Non-pigmented ciliary epithelial cell (primary cell): ENCODE data around the gene NDUFS6.

Experiments used
- DNase-seq: peaks from one replicate; pipeline ENCODE4 v3.0.0-alpha.2; 2010; ENCODE audit warnings: low read depth

NDUFS6 gene

DNA sequence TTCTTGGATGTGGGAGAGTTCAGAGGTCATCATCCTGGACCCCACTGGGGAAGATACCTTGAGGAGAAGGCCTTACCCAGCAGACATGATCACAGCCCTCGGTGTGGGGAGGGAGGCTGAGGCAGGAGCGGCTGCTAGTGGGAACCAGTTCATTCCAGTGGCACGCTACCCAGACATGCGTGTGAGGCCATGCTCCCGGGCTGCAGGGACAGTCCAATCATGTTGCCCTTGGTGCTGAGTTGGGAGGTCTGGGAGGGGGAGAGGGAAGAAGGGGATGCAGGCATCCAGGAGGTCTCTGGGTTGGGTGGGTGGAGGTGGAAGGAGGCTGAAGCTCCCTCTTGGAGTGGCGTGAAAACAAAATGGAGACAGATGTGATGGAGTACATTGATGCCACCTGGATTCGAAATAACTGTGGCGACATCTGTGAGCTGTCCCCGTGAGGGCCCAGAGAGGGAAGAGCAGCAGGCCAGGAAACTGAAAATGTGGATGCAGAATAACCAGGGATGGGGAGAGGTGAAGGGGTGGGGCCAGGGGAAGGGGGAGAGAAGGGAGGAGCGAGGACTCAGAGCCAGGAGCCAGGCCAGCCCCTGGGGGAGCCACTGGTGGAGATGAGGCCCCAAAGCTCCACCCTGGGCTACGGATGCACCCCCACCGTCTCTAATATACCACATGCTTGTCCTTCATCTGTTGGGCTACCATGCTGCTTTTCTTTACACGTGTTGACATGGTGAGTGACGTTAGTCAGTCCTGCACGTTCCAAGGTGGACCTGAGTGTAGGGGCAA is 16.2 kb downstream of the NDUFS6 start:
- DNase-seq: no peak

DNA sequence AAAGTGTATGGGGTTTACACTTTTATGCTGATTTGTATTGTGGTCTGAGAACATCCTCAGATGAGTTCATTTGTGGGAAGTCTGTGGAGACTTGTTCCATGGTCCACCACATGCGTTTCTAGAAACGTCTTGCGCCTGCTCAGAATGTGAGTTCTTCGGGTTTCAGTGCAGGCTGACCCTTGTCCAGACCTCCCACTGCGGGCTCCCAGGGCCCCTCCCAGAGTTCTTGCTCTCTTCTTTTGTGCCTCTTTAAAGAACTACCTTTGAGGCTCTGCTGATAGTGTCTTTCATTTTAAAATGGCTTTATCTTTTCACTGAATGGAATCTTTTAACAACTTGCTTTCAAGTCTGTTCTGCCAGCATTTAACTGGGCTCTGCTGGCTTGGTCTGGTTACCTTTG is 17.6 kb downstream of the NDUFS6 start:
- no peak for DNase-seq

DNA sequence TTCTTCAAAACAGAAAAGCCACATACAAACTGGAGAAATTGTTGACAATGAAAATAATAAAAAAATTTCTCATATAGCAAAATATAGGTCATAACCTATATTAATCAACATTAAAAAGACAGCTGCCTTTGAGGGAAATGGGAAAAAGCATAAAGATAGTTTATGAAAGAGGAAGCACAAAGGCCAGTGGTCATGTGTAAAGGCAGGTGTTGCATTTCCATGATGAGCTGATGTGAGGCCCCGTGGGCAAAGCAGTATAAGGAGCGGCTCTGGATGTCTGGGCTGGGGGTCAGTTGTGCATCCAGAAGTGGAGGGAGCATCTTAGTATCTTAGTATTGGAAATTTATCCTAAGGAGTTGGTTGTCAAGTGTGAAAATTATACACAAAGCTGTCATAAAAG is 18.3 kb downstream of the NDUFS6 start:
- no peak for DNase-seq

DNA sequence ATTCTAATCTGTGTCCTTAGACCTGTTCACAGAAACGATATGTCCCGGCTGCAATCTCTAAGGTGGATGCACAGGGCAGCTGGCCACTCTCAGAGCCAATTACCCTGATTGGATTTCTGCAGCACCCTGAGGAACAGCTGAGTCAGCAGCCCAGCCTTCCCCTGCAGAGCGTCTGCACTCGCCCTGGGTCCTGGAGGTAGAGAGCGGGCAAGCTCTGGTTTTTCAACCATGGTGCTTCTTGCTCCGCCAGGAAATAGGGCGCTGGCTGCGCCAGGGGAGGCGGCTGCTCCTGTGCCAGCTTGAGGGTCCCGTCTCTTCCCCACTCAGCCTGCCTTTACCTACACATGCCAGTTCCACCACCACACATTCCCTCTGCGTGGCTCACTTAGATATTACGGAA is 19.2 kb downstream of the NDUFS6 start:
- no peak for DNase-seq

DNA sequence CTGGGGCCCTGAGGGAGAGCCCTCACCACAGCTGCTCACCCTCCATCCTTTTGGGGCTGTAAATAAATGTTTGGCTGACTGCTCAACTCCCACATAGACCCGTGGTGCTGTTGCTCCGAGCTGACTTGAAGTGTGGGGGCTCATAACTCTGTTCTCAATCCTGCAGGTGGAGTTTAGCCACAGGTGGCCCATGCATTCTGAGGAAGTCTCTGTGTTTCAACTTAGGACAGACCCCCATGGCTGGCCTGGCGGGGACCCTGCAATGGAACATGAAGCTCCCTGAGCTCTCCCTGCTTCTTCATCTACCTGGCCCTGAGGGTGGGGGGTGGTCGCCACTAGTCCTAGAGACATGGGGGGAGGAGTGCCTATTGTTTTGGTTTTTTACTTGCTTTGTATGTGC is 19.7 kb downstream of the NDUFS6 start:
- no peak for DNase-seq

DNA sequence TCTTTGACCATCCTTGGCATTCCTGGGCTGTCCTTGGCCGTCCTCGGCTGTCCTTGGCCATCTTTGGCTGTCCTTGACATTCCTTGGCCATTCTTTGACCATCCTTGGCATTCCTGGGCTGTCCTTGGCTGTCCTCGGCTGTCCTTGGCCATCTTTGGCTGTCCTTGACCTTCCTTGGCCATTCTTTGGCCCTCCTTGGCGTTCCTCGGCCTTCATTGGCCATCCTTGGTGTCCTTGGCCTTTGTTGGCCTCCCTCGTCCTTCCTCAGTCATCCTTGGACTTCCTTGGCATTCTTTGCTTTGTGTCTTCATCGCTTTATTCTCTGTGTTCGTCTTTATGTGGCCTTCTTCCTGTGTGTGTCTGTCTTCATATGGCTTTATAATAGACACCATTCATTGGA is 20.7 kb downstream of the NDUFS6 start:
- DNase-seq: no peak

DNA sequence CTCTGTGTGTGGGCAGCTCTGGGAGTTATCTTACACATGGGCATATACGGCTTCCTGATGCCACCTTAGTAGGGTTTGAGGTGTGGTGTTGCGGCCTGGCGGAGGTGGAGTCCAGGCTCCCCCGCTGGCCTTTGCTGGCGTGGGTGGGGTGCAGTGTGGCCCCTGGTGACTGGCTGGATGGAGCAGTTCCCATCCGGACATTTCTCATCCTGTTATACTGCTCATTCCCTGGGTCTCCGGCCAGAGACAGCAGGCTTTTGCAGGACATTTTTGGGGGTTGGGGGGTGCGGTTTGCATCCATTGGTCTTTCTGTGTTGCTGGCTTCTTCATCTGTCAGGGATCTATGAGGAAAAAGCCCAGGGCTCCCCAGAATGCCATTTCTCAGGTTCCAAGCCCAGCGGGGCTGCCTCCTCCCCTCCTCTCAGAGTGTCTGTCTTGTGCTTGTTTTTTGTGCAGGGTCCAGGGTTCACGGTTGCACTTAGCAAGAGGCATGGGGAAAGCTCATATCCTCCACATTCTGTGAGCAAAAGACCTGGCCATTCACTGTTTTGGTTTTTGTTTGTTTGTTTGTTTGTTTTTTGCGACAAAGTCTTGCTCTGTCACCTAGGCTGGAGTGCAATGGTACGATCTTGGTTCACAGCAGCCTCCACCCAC is 22.3 kb downstream of the NDUFS6 start:
- no peak for DNase-seq

DNA sequence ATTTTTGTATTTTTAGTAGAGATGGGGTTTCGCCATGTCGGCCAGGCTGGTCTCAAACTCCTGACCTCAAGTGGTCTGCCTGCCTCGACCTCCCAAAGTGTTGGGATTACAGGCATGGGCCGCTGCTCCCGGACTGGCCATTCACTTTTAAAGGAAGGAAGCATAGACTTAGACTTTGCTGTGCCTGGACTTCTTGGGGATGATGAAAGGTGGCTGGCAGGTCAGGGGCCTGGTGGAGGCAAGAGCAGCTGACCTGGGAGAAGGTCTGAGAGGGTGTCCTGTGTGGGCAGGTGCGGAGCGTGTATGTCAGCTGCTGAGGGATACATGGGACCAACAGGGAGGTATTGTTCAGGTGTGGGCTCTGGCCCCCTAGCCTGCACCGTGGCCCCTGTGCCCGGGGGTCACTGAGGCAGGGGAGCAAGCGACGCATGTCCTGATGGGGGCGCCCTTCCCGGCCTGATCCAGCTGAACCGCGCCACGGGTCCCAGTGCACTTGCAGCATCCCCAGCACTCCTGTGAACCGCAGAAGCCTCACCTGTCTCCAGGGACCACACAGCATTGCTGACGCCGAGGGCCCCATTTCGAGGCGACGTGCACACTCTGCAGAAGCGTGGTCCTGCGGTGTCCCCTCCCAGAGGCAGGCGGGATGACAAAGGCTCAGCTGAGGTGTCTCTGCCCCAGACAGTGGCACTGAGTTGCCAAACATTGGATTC is 23.1 kb downstream of the NDUFS6 start:
- no peak for DNase-seq

DNA sequence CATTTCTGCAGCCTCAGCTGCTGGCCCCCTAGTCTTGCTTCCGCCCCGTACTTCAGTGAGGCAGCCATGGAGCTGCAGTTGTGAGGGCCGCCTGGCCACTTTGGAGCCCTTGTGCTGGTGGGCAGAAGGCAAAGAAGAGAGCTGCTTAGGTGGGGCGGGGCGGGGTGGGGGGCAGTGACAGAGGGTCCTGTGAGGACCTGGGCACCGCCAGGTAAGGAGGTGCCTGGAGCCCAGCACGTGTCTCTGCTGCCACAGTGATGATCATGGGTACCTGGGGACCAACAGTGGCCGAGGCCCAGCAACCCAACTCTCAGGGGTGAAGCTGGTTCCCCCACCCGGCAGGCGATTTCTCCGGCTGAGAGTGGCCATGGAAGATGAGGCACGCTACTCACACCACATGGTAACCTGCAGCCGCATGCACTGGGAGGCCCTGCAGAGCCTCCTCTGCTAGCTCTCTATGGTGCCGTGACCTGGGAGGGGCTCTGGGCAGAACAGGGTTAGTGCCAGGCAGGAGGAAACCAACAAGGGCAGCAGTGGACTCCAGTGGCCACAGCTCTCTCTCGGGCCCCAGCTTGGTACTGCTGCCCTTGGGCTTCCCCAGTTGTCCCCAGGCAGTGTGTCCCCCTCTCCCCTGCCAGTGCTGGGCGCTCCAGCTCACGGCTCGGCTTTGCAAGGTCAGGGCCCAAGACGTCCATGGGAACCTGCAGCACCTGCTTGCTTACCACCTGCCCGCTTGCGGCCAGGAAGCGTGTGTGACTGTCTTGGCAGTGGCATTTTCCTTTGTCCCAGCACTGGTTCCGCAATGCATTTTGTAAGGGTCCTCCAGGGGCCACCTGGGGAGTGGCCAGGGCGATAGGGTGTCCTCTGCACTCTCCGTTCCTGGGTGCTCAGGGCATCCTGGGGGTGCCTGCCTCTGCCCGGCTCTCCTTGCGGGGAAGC is 24.0 kb downstream of the NDUFS6 start:
- DNase-seq: no peak

DNA sequence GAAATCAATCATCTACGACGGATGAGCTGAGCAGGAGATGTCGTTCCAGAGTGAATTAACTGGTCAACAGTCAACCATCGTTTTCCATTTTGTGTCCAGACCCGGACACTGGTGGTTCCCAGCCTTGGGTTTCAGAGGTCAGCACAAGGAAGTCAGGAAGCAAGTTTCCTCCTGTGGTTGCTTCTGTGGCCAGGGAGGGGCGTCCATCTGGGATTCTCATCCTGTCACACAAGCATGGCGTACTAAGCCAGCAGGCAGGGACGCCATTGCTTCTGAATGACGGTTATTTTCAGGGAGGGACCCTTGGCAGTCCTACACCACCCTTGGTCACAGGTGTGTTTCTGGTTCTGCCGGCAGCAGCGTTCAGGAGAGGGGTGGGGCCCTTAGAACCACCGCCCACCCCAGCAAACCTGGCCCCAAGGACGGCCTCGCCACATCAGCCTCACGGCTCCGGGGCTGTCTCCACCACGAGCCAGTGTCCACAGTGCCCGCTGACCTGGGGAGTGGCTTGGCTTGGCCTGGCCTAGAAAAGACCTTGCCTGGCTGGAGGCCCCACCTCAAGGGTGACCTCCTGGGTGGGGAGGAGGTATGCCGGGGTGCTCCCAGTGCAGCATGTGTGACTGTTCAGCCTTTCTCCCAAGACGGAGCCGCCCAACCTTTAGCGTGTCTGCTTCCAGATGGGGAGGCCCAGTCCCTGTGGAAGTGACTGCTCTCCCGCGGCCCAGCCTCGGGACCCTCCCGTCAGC is 25.2 kb downstream of the NDUFS6 start:
- no peak for DNase-seq

DNA sequence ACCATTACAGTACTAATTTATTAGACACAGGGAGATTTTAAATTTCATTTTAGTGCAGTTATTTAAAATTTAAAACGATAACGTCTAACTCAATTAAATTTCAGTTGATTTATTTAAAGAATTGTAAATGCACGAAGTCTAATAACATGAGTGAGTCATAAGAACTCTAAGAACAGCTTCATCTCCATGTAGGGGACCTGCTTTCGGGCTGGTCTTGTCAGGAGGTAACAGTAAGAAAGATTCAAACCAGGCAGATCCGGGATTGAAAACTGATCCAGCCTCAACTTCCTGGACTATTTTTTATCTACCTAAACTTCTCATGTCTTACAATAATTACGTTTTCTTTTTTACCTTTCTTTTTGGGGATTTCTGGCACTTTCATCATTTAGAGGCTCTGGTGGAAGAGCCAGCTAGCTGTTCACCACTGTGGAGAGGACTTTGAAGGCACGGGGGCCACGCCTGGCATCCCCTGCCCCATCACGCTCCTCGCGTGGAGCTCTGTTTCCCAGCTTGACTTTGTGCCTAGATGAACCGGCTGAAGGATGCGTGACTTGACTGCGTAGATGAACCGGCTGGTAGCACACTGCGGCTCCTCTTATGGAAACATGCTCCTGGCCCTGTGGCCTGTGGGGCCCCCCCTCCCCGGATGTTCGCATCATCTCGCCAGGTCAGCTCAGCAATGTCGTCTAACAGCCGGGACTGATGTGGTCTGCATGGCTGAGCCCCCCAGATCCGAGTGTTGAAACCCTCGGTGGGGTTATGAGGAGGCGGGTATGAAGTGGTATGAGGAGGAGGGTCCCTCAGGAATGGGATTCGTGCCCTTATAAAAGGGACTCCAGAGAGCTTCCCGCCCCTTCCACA is 26.0 kb downstream of the NDUFS6 start:
- DNase-seq: no peak

DNA sequence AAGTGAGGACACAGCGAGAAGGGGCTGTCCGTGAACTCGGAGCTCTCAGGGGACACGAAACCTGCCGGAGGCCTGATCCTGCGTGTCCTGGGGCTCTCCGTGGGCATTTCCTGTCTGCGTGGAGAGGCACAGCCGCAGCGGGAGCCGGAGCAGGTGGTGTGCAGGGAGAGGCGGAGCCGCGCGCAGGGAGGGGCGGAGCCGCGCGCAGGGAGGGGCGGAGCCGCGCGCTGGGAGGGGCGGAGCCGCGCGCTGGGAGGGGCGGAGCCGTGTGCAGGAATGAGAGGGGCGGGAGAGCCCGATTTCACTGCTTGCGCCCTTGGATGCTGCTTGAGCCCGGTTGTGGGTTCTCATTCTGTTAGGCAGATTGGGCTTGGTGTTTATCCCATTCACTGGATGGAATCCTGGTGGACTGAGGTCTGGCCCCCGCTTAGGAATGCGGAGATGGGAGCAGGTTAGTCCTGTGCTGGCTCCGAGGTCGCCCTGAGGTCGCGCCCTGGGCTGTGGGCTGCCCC is 26.7 kb downstream of the NDUFS6 start:
- no peak for DNase-seq

DNA sequence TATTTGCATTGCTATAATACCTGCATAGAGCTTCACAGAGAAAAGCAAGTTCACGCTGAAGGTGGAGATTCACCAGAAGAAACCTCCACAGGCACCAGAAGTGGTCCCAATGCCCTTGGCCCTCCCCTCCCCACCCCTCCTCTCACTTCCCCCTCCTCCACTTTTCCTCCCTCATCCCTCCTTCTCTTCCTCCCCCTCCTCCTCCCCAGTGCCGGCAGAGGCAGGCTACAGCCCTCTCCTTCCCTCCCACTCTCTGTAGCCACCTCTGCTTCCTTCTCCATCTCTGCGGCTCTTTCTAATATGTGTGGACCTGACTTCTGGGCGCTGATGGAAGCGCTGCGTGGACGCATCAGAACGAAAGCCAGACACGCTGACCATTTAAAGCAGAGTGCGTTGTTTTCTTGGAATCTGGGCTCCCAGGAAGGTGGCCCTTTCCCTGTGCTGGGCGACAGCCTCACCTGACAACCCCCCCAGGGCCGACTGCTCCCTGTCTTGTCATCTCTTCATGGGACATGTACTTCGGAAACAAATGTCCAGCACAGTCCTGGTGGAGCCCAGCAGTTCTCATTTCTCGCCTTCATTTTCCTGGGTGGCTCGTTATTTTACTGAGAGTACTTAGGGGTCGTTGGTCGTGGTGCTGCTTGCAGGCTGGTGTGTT is 29.5 kb downstream of the NDUFS6 start:
- DNase-seq: no peak

DNA sequence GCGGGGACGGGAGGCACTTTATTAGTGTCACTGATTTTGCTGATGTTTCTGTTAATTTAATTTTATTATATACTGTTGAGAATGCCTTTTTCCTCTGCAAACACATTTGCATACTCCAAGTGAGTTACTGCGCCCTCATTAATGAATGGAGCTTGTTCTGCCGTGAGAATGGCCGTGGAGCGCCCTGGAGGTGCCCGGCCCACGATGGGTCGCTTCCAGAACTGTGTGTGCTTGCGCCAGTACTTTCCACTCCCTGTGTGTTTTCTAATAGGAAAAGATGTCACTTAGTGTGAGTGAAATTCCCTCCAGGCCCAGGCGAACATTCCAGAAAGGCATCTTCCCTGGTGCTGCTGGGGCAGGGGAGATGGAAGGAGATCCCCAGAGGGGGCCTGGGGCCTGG is 30.1 kb downstream of the NDUFS6 start:
- no peak for DNase-seq

DNA sequence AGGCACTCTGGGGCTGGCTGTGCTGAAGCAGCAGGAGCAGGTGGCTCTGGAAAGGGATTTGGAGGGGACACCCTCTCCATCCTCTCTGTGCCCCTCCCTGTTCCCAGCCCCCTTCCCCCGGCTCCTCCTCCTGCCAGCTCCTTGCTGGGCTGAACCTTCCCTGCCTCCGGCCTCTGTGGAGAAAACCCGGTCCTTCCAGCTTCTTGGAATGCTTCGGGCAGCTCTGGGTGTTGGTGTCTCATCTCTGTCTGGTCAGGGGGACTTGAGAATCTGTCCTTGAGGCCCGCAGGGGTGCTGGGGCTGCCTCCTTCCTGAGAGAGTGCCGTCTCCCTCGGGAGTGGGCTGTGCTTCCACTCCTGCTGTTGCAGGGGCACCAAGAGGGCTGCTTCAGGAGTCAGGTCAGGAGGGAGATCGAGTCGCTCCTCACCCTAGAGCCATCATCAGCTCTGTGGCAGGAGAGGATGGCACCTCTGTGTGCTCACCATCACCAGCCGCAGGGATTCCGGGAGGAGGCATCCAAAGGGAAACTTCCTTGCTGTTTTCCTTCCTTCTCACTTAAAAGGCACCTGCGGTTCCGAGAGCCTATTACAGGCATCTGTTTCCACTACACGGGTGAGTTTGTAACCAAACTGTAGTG is 30.6 kb downstream of the NDUFS6 start:
- DNase-seq: no peak

DNA sequence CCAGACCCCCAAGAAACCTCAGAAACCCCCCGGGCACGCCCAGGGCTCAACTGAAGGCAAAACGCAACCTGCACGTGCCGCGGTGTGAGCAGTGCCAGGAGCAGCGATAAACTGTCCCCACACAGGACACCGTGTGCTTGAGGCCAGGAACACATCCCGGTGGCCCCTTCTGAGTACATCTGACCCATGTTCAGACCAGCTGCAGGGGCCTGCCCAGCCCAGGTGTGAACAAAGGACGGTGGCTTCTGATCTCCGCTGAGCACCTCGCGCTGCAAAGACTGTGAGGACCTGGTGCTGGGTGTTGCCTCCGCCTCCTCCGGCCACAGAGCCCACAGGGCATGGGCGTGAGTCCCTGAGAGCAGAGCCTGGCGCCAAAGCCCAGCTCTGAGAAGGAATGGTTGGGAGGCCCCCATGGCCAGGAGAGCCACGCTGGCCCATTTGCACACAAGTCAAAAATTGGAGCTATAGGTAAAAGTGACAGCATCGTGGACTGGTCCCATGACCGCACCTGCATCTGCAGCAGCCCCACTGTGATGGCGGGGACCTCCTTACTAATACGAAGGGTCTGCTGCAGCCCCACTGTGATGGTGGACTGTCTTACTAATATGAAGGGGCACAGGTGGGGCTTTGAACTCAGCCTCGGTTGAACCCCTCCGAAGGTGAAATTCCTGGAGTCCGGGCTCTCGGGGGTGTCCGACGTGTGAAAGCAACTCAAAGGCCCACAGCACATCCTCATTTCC is 31.5 kb downstream of the NDUFS6 start:
- no peak for DNase-seq

DNA sequence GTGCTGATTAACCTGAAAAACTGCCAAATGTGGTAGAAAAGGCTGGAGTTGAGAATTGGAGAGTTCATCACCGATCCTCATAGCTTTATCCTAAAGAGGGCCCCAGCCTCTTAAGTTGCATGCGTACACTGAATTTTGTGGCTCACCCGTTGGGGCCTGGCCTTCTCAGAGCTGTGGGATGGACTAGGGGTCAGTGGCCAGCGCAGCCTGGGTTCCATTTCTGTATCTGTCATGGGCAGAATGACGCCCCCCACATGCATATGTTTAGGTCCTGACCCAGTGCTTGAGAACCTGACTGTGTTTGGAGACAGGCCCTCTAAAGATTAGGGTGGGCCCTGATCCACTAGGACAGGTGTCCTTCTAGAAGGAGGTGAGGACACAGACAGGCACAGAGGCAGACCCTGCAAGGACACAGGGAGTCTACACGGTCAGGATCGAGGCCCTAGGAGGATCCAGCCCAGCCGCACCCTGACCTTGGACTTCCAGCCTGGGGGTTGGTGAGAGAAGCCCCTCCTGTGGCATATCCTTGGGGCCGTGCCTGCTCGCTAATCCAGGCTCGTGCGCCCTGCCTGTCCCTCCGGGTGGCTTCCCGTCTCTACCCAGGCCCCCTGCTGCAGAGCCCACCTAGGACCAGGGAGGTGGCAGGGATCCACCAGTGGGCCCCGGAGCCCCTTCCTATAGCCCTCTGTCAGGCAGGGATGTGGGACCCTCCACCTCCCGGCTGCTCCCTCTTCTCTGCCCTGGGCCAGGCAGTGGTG is 32.2 kb downstream of the NDUFS6 start:
- DNase-seq: no peak
